Trophoblast cell (in vitro differentiated cells and primary cell): Measurements from ENCODE around the gene PPARD.
A peak's percentile ranks its signal among the peaks of the same experiment; 100 is the strongest.

Experiments
- DNase-seq, 2 donors: peaks; one replicate each; pipeline ENCODE4 v3.0.0-alpha.2; 2016
- H2AFZ ChIP-seq: 2 replicates; pipeline ENCODE4 v1.6.1; 2013; ENCODE audit warnings: low read length, moderate library complexity, mild to moderate bottlenecking; ENCODE audit not compliant: insufficient read depth, poor library complexity
- H2AK5ac ChIP-seq: 2 replicates; pipeline ENCODE4 v1.6.1; 2013; ENCODE audit warnings: mild to moderate bottlenecking, low read length
- H2BK120ac ChIP-seq: 2 replicates; pipeline ENCODE4 v1.6.1; 2013; ENCODE audit warnings: low read length, mild to moderate bottlenecking, moderate library complexity; ENCODE audit not compliant: insufficient read depth, poor library complexity
- H2BK12ac ChIP-seq: 2 replicates; pipeline ENCODE4 v1.6.1; 2013; ENCODE audit warnings: mild to moderate bottlenecking, low read length, moderate library complexity
- H2BK5ac ChIP-seq: 2 replicates; pipeline ENCODE4 v1.6.1; 2013; ENCODE audit warnings: low read length, low read depth, moderate library complexity, mild to moderate bottlenecking; ENCODE audit not compliant: poor library complexity
- H3K14ac ChIP-seq: 2 replicates; pipeline ENCODE4 v1.6.1; 2013; ENCODE audit warnings: mild to moderate bottlenecking, low read length
- H3K18ac ChIP-seq: 2 replicates; pipeline ENCODE4 v1.6.1; 2013; ENCODE audit warnings: mild to moderate bottlenecking, low read length
- H3K23ac ChIP-seq: 2 replicates; pipeline ENCODE4 v1.6.1; 2013; ENCODE audit warnings: low read length
- H3K27ac ChIP-seq: 2 replicates; pipeline ENCODE4 v1.5.1; 2013; ENCODE audit warnings: low read depth, mild to moderate bottlenecking, inconsistent platforms, low read length, moderate library complexity
- H3K27me3 ChIP-seq: 2 replicates; pipeline ENCODE4 v1.6.1; 2013; ENCODE audit warnings: inconsistent platforms, mild to moderate bottlenecking, low read length, moderate library complexity; ENCODE audit not compliant: insufficient read depth
- H3K36me3 ChIP-seq, 2 experiments: 1 replicate in 1 of 2; 2 replicates in 1 of 2; pipeline ENCODE4 v1.6.1; 2013; ENCODE audit warnings: low read length in 2 of 2, mild to moderate bottlenecking in 2 of 2, moderate library complexity in 1 of 2; ENCODE audit not compliant: insufficient read depth in 2 of 2, control insufficient read depth in 1 of 2
- H3K4ac ChIP-seq: 2 replicates; pipeline ENCODE4 v1.6.1; 2013; ENCODE audit warnings: low read depth, mild to moderate bottlenecking, low read length, moderate library complexity
- H3K4me1 ChIP-seq, 2 experiments: 1 replicate in 1 of 2; 2 replicates in 1 of 2; pipeline ENCODE4 v1.6.1; 2013; ENCODE audit warnings: low read length in 2 of 2, mild to moderate bottlenecking in 2 of 2, moderate library complexity in 1 of 2; ENCODE audit not compliant: insufficient read depth in 2 of 2, control insufficient read depth in 1 of 2
- H3K4me2 ChIP-seq: 2 replicates; pipeline ENCODE4 v1.6.1; 2013; ENCODE audit warnings: inconsistent platforms, mild to moderate bottlenecking, low read length, moderate library complexity
- H3K4me3 ChIP-seq: 2 replicates; pipeline ENCODE4 v1.5.1; 2013; ENCODE audit warnings: mild to moderate bottlenecking, low read depth, low read length, inconsistent platforms
- H3K79me1 ChIP-seq: one replicate; pipeline ENCODE4 v1.6.1; 2013; ENCODE audit warnings: low read length
- H3K79me2 ChIP-seq: 2 replicates; pipeline ENCODE4 v1.6.1; 2013; ENCODE audit warnings: low read length, mild to moderate bottlenecking; ENCODE audit not compliant: control insufficient read depth, insufficient read depth, poor library complexity
- H3K9ac ChIP-seq: 2 replicates; pipeline ENCODE4 v1.6.1; 2013; ENCODE audit warnings: mild to moderate bottlenecking, low read length
- H3K9me3 ChIP-seq: 2 replicates; pipeline ENCODE4 v1.6.1; 2013; ENCODE audit warnings: low read depth, mild to moderate bottlenecking, control low read depth, inconsistent platforms, low read length; ENCODE audit not compliant: insufficient read depth
- H4K12ac ChIP-seq: 2 replicates; pipeline ENCODE4 v1.6.1; 2013; ENCODE audit warnings: low read depth, mild to moderate bottlenecking, low read length, moderate library complexity
- H4K8ac ChIP-seq: 2 replicates; pipeline ENCODE4 v1.6.1; 2013; ENCODE audit warnings: low read depth, mild to moderate bottlenecking, low read length, moderate library complexity
- H4K91ac ChIP-seq: one replicate; pipeline ENCODE4 v1.6.1; 2013; ENCODE audit warnings: low read depth, mild to moderate bottlenecking, low read length, moderate library complexity
- WGBS: extraction: QIAGEN DNeasy Blood & Tissue Kit; methylation state at CpG from one replicate; pipeline ENCODE4 v1.1.7; 2013; ENCODE audit warnings: missing lambda C conversion rate; ENCODE audit not compliant: insufficient read length, insufficient coverage; ENCODE audit errors: extremely low coverage; 5-methylcytosine and 5-hydroxymethylcytosine counted together

The PPARD gene

GRCh38 chr6:35461270-35461669 lies 118.9 kb downstream of the PPARD start:
- Histone ChIP-seq H3K18ac (no peak overlapping the region), H3K9me3 (no peaks in the 10 kb centered on the region), H3K4me2 (peak overlapping the region; percentile 49), H2AFZ (no peak overlapping the region), H2BK5ac (no peak overlapping the region), H2BK120ac (no peak overlapping the region), H3K4me3 (no peak overlapping the region), H3K4me1 (peaks cover 15 to 18% of the 10 kb centered on the region in 2 experiments), H4K91ac (peak overlapping the region; percentile 7), H2AK5ac (no peak overlapping the region), H3K4ac (no peak overlapping the region), H3K23ac (no peak overlapping the region), H2BK12ac (no peak overlapping the region), H3K9ac (no peak overlapping the region), H3K27ac (peak overlapping the region; percentile 42), H3K27me3 (no peaks in the 10 kb centered on the region), H3K79me1 (no peaks in the 10 kb centered on the region), H3K14ac (no peak overlapping the region), H3K79me2 (no peaks in the 10 kb centered on the region), H3K36me3 (peaks cover 29 to 41% of the 10 kb centered on the region in 2 experiments), H4K12ac (no peak overlapping the region), H4K8ac (no peak overlapping the region)
- peak; percentile 77 to 91 for DNase-seq
- no CpG with 5 or more reads among the region's 3 CpGs for WGBS

- DNase-seq, result no peak
- H3K4me2 ChIP-seq, result no peak overlapping the region
- H3K79me1 ChIP-seq, result peaks cover 3% of the 10 kb centered on the region
- H2BK5ac ChIP-seq, result no peak overlapping the region
- H3K4ac ChIP-seq, result no peak overlapping the region
- no peak overlapping the region for H2AK5ac ChIP-seq
- no peak overlapping the region for H3K18ac ChIP-seq
- no peak overlapping the region for H2BK120ac ChIP-seq
- no peak overlapping the region for H4K8ac ChIP-seq
- no peaks in the 10 kb centered on the region for H3K9me3 ChIP-seq
- no peak overlapping the region for H3K9ac ChIP-seq
- H3K4me1 ChIP-seq, result peaks cover 16 to 21% of the 10 kb centered on the region in 2 experiments
- H3K27ac ChIP-seq, result no peak overlapping the region
- H3K79me2 ChIP-seq, result peaks cover 2% of the 10 kb centered on the region
- no peak overlapping the region for H4K91ac ChIP-seq
- no peaks in the 10 kb centered on the region for H3K27me3 ChIP-seq
- peaks cover 24 to 37% of the 10 kb centered on the region in 2 experiments for H3K36me3 ChIP-seq
- H2BK12ac ChIP-seq, result no peak overlapping the region
- no CpG with 5 or more reads among the region's 4 CpGs for WGBS
- no peak overlapping the region for H4K12ac ChIP-seq
- H3K14ac ChIP-seq, result no peak overlapping the region
- no peak overlapping the region for H2AFZ ChIP-seq
- no peak overlapping the region for H3K23ac ChIP-seq
- H3K4me3 ChIP-seq, result no peak overlapping the region
Observed at GRCh38 chr6:35463292-35463691, 120.9 kb downstream of the PPARD start.

GRCh38 chr6:35465646-35466045 lies 123.3 kb downstream of the PPARD start:
- Histone ChIP-seq H2BK12ac (no peak overlapping the region), H3K27me3 (no peaks in the 10 kb centered on the region), H4K91ac (no peak overlapping the region), H3K27ac (no peak overlapping the region), H3K18ac (no peak overlapping the region), H3K4ac (no peak overlapping the region), H3K4me1 (peaks cover 6 to 20% of the 10 kb centered on the region in 2 experiments), H2BK120ac (no peak overlapping the region), H3K9ac (no peak overlapping the region), H3K14ac (no peak overlapping the region), H3K36me3 (peaks cover 32 to 35% of the 10 kb centered on the region in 2 experiments), H3K9me3 (no peaks in the 10 kb centered on the region), H4K12ac (no peak overlapping the region), H3K79me2 (peaks cover 19% of the 10 kb centered on the region), H2BK5ac (no peak overlapping the region), H2AK5ac (no peak overlapping the region), H3K4me2 (no peak overlapping the region), H3K23ac (no peak overlapping the region), H3K4me3 (no peak overlapping the region), H3K79me1 (peaks cover 12% of the 10 kb centered on the region), H2AFZ (no peak overlapping the region), H4K8ac (no peak overlapping the region)
- no CpG with 5 or more reads among the region's 1 CpG for WGBS
- no peak for DNase-seq

- Histone ChIP-seq H2AK5ac (peak within 1 kb of the TSS; percentile 57), H3K27me3 (no peaks in the 10 kb centered on the region), H4K91ac (peak within 1 kb of the TSS; percentile 86), H3K79me1 (peaks cover 15% of the 10 kb centered on the region), H3K14ac (peak within 1 kb of the TSS; percentile 88), H2BK5ac (peak within 1 kb of the TSS; percentile 86), H3K9ac (peak within 1 kb of the TSS; percentile 92), H3K23ac (no peak within 1 kb of the TSS), H3K36me3 (peaks cover 41 to 44% of the 10 kb centered on the region in 2 experiments), H2AFZ (peak within 1 kb of the TSS; percentile 90), H3K18ac (peak within 1 kb of the TSS; percentile 81), H4K8ac (peak within 1 kb of the TSS; percentile 93), H3K4me2 (peak within 1 kb of the TSS; percentile 89), H2BK12ac (peak within 1 kb of the TSS; percentile 82), H3K9me3 (no peaks in the 10 kb centered on the region), H2BK120ac (peak within 1 kb of the TSS; percentile 77), H4K12ac (peak within 1 kb of the TSS; percentile 57), H3K4me3 (peak within 1 kb of the TSS; percentile 94), H3K79me2 (peaks cover 19% of the 10 kb centered on the region), H3K27ac (peak within 1 kb of the TSS; percentile 88), H3K4me1 (peaks cover 11 to 21% of the 10 kb centered on the region in 2 experiments), H3K4ac (peak within 1 kb of the TSS; percentile 96)
- no CpG with 5 or more reads among the region's 86 CpGs for WGBS
- peak; percentile 96 to 99 for DNase-seq
Observed at GRCh38 chr6:35468181-35468979, 126.0 kb downstream of the PPARD start, which contains the start of gene RPL10A. Gene RPL10A (plus strand): TSS chr6:35468401. CDS start chr6:35468435, 34 bp downstream.
